SK-N-SH (cell line): ENCODE results near the gene KIF19. TPM values are rescaled to one million over a fixed set of nuclear protein-coding genes. Genes with fewer than 3 reads are reported as not detected.

Source experiments
- CTCF ChIA-PET: fragments of 300-600, 350-600 bp; formaldehyde crosslinking; extraction: SDS; loops from one replicate; lab custom pipeline; 2021; lab: Yijun Ruan, JAX
- POLR2A ChIA-PET: fragments of 350-600 bp; sonication (Branson Sonifier 250); formaldehyde crosslinking; extraction: SDS; loops from one replicate; lab custom pipeline; 2020; ENCODE audit warnings: antibody characterized with exemption, inconsistent platforms; lab: Yijun Ruan, JAX
- DNase-seq: peaks from one replicate; pipeline ENCODE4 v3.0.0; 2012
- H2AFZ ChIP-seq: fragments of 200-600 bp; sonication (generic); 2 replicates; pipeline ENCODE4 v1.8.1; 2016; ENCODE audit warnings: antibody characterized with exemption, mild to moderate bottlenecking, low read depth
- H3F3A ChIP-seq: fragments of 200-600 bp; sonication (generic); replicated peaks from 2 replicates; pipeline ENCODE3; 2016; ENCODE audit warnings: antibody characterized with exemption, mild to moderate bottlenecking; ENCODE audit not compliant: insufficient read depth
- H3K27ac ChIP-seq, 2 experiments: fragments of 200-500 bp in 1 of 2; fragments of 200-600 bp in 1 of 2; sonication (Bioruptor generic) in 1 of 2; sonication (generic), shearing (Covaris generic) in 1 of 2; 2 replicates each; pipeline versions ENCODE4 v1.5.1 to v1.6.1; 2014 to 2016; ENCODE audit warnings: low read depth in 2 of 2, inconsistent platforms in 1 of 2, low read length in 1 of 2, mild to moderate bottlenecking in 1 of 2, mixed read lengths in 1 of 2
- H3K27me3 ChIP-seq: fragments of 200-600 bp; sonication (generic), shearing (Covaris generic); 2 replicates; pipeline ENCODE4 v1.6.1; 2016; ENCODE audit warnings: mixed run types; ENCODE audit not compliant: insufficient read depth
- H3K36me3 ChIP-seq, 2 experiments: fragments of 200-500 bp in 1 of 2; fragments of 200-600 bp in 1 of 2; sonication (Bioruptor generic) in 1 of 2; sonication (generic) in 1 of 2; replicated peaks in 1 of 2; 2 replicates each; pipeline versions ENCODE3 to v1.5.1; 2014 to 2016; ENCODE audit warnings: low read length in 1 of 2, mild to moderate bottlenecking in 1 of 2; ENCODE audit not compliant: insufficient read depth in 2 of 2, control insufficient read depth in 1 of 2
- H3K4me1 ChIP-seq, 2 experiments: fragments of 200-500 bp in 1 of 2; fragments of 200-600 bp in 1 of 2; sonication (Bioruptor generic) in 1 of 2; sonication (generic), shearing (Covaris generic) in 1 of 2; 2 replicates each; pipeline versions ENCODE4 v1.5.1 to v1.6.1; 2014 to 2016; ENCODE audit warnings: low read depth in 1 of 2, low read length in 1 of 2, mixed run types in 1 of 2; ENCODE audit not compliant: insufficient read depth in 2 of 2, control insufficient read depth in 1 of 2
- H3K4me2 ChIP-seq: fragments of 200-600 bp; sonication (generic), shearing (Covaris generic); 2 replicates; pipeline ENCODE4 v1.6.1; 2017; ENCODE audit warnings: mixed run types
- H3K4me3 ChIP-seq, 2 experiments: fragments of 200-500 bp in 1 of 2; fragments of 200-600 bp in 1 of 2; sonication (Bioruptor generic) in 1 of 2; sonication (generic), shearing (Covaris generic) in 1 of 2; 2 replicates each; pipeline versions ENCODE4 v1.5.1 to v1.8.1; 2014 to 2016; ENCODE audit warnings: low read depth in 2 of 2, inconsistent platforms in 1 of 2, low read length in 1 of 2, mild to moderate bottlenecking in 1 of 2, mixed read lengths in 1 of 2, moderate library complexity in 1 of 2
- H3K79me2 ChIP-seq: fragments of 200-600 bp; sonication (generic); 2 replicates; pipeline ENCODE4 v1.8.1; 2017; ENCODE audit warnings: mild to moderate bottlenecking; ENCODE audit not compliant: insufficient read depth
- H3K9ac ChIP-seq: fragments of 200-600 bp; sonication (generic); 2 replicates; pipeline ENCODE4 v1.6.1; 2017; ENCODE audit warnings: mixed run types
- H3K9me2 ChIP-seq: fragments of 200-600 bp; sonication (generic); 2 replicates; pipeline ENCODE4 v1.6.1; 2017; ENCODE audit warnings: mixed run types
- H3K9me3 ChIP-seq: fragments of 200-600 bp; sonication (generic); 2 replicates; pipeline ENCODE4 v1.6.1; 2017; ENCODE audit warnings: mixed run types, mild to moderate bottlenecking, moderate library complexity
- H4K20me1 ChIP-seq: fragments of 200-600 bp; sonication (generic); 2 replicates; pipeline ENCODE4 v1.6.1; 2017; ENCODE audit warnings: mild to moderate bottlenecking, mixed run types; ENCODE audit not compliant: insufficient read depth
- CHD2 ChIP-seq: fragments of 150-350 bp; IDR thresholded peaks from 2 replicates; pipeline ENCODE4 v1.6.1; 2018; ENCODE audit warnings: low read length; ENCODE audit not compliant: partially characterized antibody
- CTCF ChIP-seq: fragments of 200-600 bp; sonication (generic); IDR thresholded peaks from 2 replicates; pipeline ENCODE4 v1.6.1; 2017; ENCODE audit warnings: antibody characterized with exemption, mild to moderate bottlenecking, moderate library complexity
- ELF1 ChIP-seq: IDR thresholded peaks from 2 replicates; pipeline ENCODE4 v1.4.0; 2012
- EP300 ChIP-seq, 2 experiments: IDR thresholded peaks; 2 replicates each; pipeline versions ENCODE4 v1.4.0 to v1.6.1; 2012; ENCODE audit warnings: borderline replicate concordance in 1 of 2, low read depth in 1 of 2, low read length in 1 of 2
- EZH2phosphoT487 ChIP-seq: fragments of 200-600 bp; sonication (generic); IDR thresholded peaks from 2 replicates; pipeline ENCODE4 v1.6.1; 2017; ENCODE audit warnings: low read depth, mixed run types, mild to moderate bottlenecking, antibody characterized with exemption, moderate library complexity, borderline replicate concordance
- FOSL2 ChIP-seq: IDR thresholded peaks from 2 replicates; pipeline ENCODE4 v1.4.0; 2012; ENCODE audit warnings: low read depth, mild to moderate bottlenecking, moderate library complexity, borderline replicate concordance
- GABPA ChIP-seq: IDR thresholded peaks from 2 replicates; pipeline ENCODE4 v1.4.0; 2012; ENCODE audit warnings: low read depth, mild to moderate bottlenecking
- GATA2 ChIP-seq: sonication (generic); formaldehyde crosslinking; IDR thresholded peaks from 2 replicates; pipeline ENCODE4 v1.5.0; 2020; ENCODE audit warnings: mild to moderate bottlenecking, missing genetic modification reagents
- MAX ChIP-seq: IDR thresholded peaks from 2 replicates; pipeline ENCODE4 v1.4.0; 2012; ENCODE audit warnings: low read depth
- MEF2A ChIP-seq: IDR thresholded peaks from 2 replicates; pipeline ENCODE4 v1.4.0; 2012; ENCODE audit warnings: low read depth, borderline replicate concordance
- POLR2AphosphoS5 ChIP-seq: IDR thresholded peaks from 2 replicates; pipeline ENCODE4 v1.6.1; 2012; ENCODE audit warnings: low read depth, low read length
- RAD21 ChIP-seq: IDR thresholded peaks from 2 replicates; pipeline ENCODE4 v1.6.1; 2012; ENCODE audit warnings: mild to moderate bottlenecking, low read length
- RFX5 ChIP-seq: IDR thresholded peaks from 2 replicates; pipeline ENCODE4 v1.6.1; 2012; ENCODE audit warnings: mild to moderate bottlenecking, improper control_type of control experiment, low read length
- RXRA ChIP-seq: IDR thresholded peaks from 2 replicates; pipeline ENCODE4 v1.4.0; 2012; ENCODE audit warnings: low read depth, mild to moderate bottlenecking, borderline replicate concordance
- TAF1 ChIP-seq: IDR thresholded peaks from 2 replicates; pipeline ENCODE4 v1.6.1; 2012; ENCODE audit warnings: low read depth, mild to moderate bottlenecking, low read length, moderate library complexity, borderline replicate concordance
- TCF12 ChIP-seq: IDR thresholded peaks from 2 replicates; pipeline ENCODE4 v1.4.0; 2012
- USF1 ChIP-seq: IDR thresholded peaks from 2 replicates; pipeline ENCODE4 v1.4.0; 2012; ENCODE audit warnings: low read depth, borderline replicate concordance
- USF2 ChIP-seq: fragments of 150-350 bp; IDR thresholded peaks from 2 replicates; pipeline ENCODE4 v1.6.1; 2017; ENCODE audit warnings: antibody characterized with exemption, low read length, low read depth, borderline replicate concordance
- YY1 ChIP-seq: IDR thresholded peaks from 2 replicates; pipeline ENCODE4 v1.4.0; 2012; ENCODE audit warnings: low read depth, mild to moderate bottlenecking
- ZBTB33 ChIP-seq: IDR thresholded peaks from 2 replicates; pipeline ENCODE4 v1.4.0; 2012; ENCODE audit warnings: low read depth, borderline replicate concordance
- WGBS: methylation state at CpG from one replicate; pipeline ENCODE4 v1.1.6; 2017; ENCODE audit warnings: low lambda C conversion rate; 5-methylcytosine and 5-hydroxymethylcytosine counted together
- polyA plus RNA-seq, 3 experiments: library from polyadenylated mRNA; depleted of rRNA; stranded (reverse); fragments of >200 nt; gene quantifications; 2 replicates each; pipeline ENCODE4 v1.2.3, GENCODE V29; 2012

The KIF19 gene
- polyA plus RNA-seq, 1 of the 3 experiments (the other 2 are of a cell fraction): not detected

GRCh38 chr17:74329378-74329777, 3.4 kb downstream of the KIF19 start:
- Histone ChIP-seq H3K27me3 (no peaks in the 10 kb centered on the region), H3F3A (no peaks in the 10 kb centered on the region), H3K9me2 (no peaks in the 10 kb centered on the region), H3K9ac (no peak overlapping the region), H2AFZ (no peak overlapping the region), H3K4me2 (no peak overlapping the region), H3K9me3 (no peaks in the 10 kb centered on the region), H3K79me2 (no peaks in the 10 kb centered on the region), H3K36me3 (no peaks in the 10 kb centered on the region), H3K4me1 (peaks cover 0 to 3% of the 10 kb centered on the region in 2 experiments; a peak in 1 of 4 replicates), H4K20me1 (no peaks in the 10 kb centered on the region), H3K27ac (no peak overlapping the region), H3K4me3 (no peak overlapping the region)
- CTCF ChIA-PET: interaction anchor here (0.7 to 2.2 kb wide), 5 partner anchors 22 to 237 kb away, joined by 3 to 9 read pairs (median 6); no protein-coding TSS in a partner anchor
- TF ChIP-seq GATA2 (CRISPR knock-in tag) (no peak), FOSL2 (no peak), POLR2AphosphoS5 (no peak), USF2 (no peak), ZBTB33 (no peak), MAX (no peak), MEF2A (no peak), CHD2 (no peak)
- POLR2A ChIA-PET: no interaction called here
- no peak for DNase-seq
- WGBS: 44% methylated on average over 3 of the region's 3 CpGs

GRCh38 chr17:74330446-74330845, 4.4 kb downstream of the KIF19 start:
- TF ChIP-seq TAF1: no peak
- TF ChIP-seq RFX5: no peak
- no peak for TF ChIP-seq ELF1
- no peak for TF ChIP-seq USF1
- no peak for TF ChIP-seq MEF2A
- TF ChIP-seq GABPA: no peak
- TF ChIP-seq EZH2phosphoT487: no peak
- no peak for TF ChIP-seq TCF12
- no peak for TF ChIP-seq RAD21
- TF ChIP-seq YY1: no peak
- TF ChIP-seq RXRA: no peak
- TF ChIP-seq EP300 (IDR thresholded peaks at IDR 0.05; ENCODE audit: borderline replicate concordance in 1 of 2, low read depth in 1 of 2, low read length in 1 of 2): no peak
- no peak for TF ChIP-seq CTCF
- H2AFZ ChIP-seq: no peak overlapping the region
- CTCF ChIA-PET: interaction anchor here (0.8 to 2.2 kb wide), 5 partner anchors 10 to 49 kb away, joined by 3 to 8 read pairs (median 4); no protein-coding TSS in a partner anchor

More at GRCh38 chr17:74330446-74330845, 4.4 kb downstream of the KIF19 start:
- no peaks in the 10 kb centered on the region for H3K79me2 ChIP-seq
- H3K36me3 ChIP-seq: no peaks in the 10 kb centered on the region
- no peak overlapping the region for H3K4me2 ChIP-seq
- no peaks in the 10 kb centered on the region for H3K27me3 ChIP-seq
- H4K20me1 ChIP-seq: no peaks in the 10 kb centered on the region
- H3K4me3 ChIP-seq: no peak overlapping the region
- peaks cover 0 to 3% of the 10 kb centered on the region in 2 experiments; a peak in 1 of 4 replicates for H3K4me1 ChIP-seq
- H3F3A ChIP-seq: no peaks in the 10 kb centered on the region
- H3K9me2 ChIP-seq: no peaks in the 10 kb centered on the region
- H3K9me3 ChIP-seq: no peaks in the 10 kb centered on the region
- POLR2A ChIA-PET: no interaction called here
- 16% methylated on average over 6 of the region's 8 CpGs for WGBS
- no peak overlapping the region for H3K27ac ChIP-seq
- H3K9ac ChIP-seq: no peak overlapping the region
- no peak for DNase-seq
